ENCODE data around the gene HDDC2.

Gene HDDC2

DNA sequence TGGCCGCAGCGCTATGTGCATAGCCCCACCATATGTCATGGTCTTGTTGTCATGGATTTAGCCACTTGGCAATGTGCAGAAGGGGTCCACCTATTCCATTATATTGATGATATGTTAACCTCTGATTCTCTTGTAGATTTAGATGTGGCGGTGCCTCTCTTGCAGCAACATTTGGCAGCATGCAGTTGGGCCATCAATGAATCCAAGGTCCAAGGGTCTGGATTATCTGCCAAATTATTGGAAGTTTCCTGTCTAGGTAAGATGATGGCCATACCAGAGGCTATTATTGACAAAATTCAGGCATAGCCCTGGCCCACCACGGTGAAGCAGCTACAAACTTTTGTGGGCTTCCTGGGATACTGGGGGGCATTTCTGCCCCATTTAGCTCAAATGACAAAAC is 31.4 kb downstream of the HDDC2 start:
- DNase-seq (ENCODE audit: low read depth, low spot score) = no peak

DNA sequence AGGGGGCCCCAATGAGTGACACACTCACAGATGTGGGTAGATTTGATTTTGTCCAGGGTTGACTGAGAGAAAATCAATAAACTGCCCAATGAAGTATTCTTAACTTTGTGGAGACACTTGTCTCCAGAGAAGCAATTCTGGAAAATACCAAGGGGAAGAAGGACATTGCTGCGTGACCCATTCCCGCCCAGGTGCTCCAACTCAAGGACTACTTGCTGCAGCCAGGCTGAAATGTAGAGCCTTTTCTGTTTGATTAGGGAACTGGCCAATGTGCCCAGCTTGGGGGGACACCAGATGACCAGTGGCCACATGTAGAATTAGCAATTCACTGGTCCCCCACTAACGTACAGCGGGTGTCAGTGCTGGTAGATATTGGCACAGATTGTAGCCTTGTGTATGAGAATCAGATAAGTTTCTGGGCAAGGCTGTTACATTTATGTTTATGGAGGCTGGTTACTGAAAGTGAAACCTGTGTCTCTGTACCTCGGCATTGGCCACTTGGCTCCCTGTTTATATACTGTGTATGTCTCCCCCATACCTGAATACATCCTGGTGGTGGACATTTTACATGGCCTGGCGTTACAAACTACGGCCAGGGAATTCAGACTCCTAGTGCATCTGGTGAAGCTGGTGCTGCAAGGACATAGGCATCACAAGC is 32.3 kb downstream of the HDDC2 start:
- no peak for DNase-seq (ENCODE audit: low read depth, low spot score)

DNA sequence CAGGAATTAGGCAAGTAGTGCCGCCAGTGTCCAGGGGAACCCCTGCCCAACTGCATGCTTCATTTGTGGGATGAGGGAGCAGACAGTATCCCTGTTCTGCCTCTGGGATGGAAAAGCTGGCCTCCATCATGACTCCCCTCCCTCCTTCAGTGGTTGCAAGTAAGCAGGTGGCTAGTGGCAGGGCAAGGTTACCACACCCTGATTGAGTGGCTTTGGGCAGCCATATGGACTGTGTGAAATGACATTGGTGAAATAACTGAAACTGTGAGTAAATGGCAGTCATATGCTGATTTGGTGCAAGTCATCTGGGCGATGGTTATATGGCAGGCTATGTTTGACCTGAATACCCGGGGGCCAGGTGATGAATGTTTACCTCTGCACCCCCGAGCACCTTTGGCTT is 33.0 kb downstream of the HDDC2 start:
- no peak for DNase-seq (ENCODE audit: low read depth, low spot score)

DNA sequence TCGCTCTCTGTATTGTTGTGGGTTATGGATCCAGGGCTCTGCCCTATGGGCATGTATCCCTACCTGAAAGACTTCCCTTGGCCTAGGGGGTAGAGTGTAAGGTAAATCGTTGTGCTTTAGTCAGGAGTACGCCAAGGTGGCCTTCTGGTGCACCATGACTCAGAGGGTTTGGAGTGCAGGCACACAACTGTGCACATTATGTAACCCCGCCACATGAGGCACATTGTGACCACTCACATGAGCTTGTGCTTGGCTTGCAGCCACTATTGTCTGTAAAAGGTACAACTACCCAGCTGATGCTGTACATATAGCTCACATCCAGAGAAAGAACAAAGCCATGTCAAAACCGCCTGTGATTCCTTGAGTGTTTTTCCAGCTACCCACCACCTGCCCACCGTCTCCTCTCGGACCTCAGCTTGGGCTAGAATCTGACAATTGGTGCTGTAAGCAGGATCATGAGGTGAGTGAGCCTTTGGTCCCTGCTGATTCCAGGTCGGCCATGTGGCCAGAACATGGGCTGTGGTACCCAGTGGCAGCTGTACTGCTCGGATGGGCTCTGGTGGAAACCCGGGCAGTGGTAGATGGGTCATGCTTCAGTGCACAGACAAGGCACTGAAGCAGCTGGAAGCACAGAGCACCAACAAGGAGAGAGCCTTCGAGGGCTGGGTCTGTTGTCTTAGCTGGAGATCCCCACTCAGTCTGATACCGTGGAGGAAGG is 33.8 kb downstream of the HDDC2 start:
- no peak for DNase-seq (ENCODE audit: low read depth, low spot score)

DNA sequence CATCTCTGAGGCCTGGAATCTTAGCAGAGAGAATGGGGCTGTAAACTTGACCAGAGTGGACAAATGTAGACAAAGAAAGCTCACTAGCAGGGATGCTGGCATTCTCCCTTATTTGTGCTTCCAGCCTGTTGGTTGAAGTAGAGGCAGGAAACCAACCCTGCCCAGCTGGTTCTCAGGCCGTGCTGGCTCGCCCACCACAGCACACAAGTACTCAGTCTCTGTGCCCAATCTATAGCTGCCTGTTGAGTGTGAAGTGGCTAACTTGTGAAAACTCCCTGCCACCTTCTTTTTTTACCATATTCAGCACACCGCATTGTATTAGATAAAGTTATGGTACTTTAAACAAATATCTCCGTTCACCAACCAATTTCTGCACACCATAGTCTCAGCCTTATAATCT is 37.3 kb downstream of the HDDC2 start:
- DNase-seq (ENCODE audit: low read depth, low spot score) = no peak

DNA sequence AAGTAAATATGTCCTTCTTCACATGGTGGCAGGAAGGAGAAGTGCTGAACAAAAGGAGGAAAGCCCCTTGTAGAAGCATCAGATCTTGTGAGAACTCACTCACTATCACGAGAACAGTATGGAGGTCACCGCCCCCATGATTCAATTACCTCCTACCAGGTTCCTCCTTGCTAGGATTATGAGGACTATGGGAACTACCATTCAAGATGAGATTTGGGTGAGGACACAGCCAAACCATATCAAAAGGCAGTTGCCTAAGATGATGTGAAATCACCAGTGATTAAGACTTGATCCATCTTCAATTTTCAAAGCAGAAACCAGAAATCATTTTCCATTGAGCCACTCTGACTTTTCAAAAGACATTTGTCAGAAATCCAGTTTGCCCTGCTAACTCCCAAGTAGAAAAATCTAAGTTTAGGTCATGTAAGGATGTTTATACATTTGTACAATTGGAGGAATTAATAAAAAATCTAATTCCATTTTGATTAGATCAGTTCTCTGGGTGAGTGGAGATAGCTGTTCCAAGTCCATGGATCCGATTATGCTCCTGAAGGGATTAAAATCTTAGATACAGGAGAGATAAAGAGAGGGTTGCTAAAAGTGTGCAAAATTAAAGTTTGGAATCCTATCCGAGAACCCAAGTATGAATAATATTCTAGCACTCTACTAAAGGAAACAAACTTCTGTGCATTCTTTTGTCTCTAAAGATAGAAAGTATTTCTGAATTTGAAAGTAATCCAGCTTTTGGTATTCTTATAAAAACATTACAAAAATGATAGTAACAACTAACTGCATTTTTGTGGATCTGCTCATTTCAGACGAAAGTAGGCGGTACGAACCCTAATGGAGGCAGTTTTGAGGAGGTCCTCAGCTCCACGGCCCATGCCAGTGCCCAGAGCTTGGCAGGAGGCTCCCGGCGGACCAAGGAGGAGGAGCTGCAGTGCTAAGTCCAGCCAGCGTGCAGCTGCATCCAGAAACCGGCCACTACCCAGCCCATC is 39.5 kb downstream of the HDDC2 start:
- no peak for DNase-seq (ENCODE audit: low read depth, low spot score)

DNA sequence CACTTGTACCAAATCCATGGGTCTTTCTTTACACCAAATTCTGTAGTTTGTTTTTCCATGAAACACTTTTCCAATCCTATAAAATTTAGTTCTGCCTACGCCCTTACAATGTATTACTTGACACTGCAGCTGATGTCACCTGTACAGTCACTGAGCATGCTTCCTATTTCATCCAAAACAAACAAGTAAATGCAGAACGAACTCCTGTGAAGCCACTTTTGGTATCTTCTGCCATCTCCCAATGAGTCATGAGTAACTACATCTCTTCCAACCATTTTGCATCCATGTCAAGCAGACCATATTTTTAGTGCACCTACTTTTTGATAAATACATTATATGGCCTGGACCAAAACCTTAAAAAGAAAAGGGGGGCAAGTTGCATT is 42.4 kb downstream of the HDDC2 start:
- no peak for DNase-seq (ENCODE audit: low read depth, low spot score)

DNA sequence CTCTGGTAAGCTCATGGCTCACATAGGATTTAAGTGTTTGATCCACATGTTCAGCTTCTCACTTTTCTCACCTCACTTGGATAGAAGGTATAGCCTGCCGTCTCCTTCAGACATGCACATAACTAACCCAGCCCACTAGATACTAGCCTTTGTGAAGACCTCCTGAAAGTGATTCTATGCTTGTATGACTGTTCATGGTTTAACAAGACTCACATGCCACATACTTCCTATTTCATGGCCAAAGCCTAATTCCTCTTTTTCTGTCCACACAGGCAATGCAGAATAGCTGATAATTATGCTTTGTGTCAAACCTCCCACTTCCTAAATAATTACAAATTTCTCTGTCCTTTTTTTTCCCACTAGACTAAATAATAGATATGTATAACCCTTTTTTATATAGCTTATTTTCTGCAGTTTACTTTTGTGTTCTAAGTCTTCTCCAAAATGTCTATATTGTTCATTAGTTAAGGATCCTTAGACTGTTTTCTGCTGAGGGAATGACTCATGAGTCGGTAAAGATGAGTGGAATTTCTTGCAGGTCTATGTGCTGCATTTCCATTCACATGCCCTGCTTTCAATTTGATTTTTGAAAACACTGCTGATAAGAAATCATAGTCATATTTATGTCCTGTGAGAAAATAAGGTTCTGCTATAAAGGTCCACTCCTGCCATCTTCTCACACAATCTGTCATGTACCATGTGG is 43.0 kb downstream of the HDDC2 start:
- DNase-seq (ENCODE audit: low read depth, low spot score) = no peak

DNA sequence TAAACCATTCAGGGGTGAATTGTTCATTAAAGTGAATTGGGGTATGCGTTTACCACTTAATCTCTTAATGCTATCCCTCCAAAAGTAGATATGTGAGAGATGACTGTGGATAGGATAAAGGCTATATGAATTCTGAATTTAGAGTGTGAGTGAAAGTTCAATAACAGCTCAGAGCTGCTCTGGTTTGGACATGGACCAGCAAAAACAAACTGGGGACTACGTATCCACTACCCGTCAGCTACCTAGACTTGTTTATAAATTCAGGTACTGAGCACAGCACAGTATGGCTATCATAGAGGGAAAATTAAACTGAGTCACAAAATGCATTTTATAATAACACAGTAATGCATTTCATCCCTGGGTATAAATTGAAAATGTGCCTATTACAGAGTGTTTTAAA is 44.4 kb downstream of the HDDC2 start:
- no peak for DNase-seq (ENCODE audit: low read depth, low spot score)

DNA sequence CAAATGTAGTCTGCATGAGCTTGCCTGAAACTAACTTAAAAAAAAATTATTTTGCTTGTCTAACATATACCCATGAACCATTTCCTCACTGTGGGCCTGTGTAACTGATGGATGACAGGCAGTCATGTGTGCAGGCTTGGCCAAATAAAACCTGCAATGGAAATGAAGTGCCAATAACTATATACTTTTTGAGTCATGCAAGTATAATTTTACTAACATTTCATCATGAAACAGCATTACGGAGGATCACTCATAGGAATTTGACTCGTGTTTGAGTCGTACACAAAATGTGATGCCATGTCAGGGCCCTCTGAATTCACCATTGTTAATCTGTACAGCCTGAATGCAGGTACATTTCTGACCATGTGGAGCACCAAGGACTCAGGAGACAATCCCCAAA is 46.6 kb downstream of the HDDC2 start:
- no peak for DNase-seq (ENCODE audit: low read depth, low spot score)

DNA sequence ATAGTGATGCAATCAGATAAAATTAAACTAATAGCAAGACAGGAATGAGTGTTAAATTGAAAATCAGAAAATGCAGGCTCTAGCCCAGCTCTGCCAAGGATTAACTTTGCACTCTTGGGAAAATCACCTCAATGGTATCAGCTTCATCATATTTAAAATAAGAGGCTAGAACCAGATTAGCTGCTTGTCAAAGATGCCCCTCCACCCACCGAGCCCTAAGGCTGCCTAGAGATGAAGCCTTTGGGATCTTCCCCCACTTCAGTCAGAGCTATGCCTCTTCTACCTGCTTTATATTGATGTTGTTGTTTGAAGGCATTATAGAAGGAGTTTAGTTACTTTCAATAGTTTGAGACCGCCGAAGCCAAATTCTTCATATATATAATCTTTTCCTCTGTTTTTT is 47.4 kb downstream of the HDDC2 start:
- no peak for DNase-seq (ENCODE audit: low read depth, low spot score)

DNA sequence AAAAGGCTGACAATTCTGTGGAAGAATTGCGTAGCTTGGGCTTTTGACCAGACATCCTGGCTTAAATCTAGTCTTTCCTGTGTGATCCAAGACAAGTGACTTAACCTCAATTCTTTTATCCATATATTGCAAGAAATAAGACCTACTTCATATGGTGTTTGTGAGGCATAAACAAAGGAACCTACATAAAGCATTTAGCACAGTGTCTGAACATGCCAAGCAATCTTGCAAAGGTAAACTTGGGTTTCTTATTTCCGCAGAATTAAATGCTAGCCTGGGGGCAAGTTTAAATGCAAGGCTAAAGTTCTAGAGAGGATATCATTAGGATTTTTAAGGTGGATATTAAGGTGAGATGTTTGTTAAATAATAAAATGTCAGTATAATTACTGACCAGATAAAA is 47.9 kb downstream of the HDDC2 start:
- no peak for DNase-seq (ENCODE audit: low read depth, low spot score)

DNA sequence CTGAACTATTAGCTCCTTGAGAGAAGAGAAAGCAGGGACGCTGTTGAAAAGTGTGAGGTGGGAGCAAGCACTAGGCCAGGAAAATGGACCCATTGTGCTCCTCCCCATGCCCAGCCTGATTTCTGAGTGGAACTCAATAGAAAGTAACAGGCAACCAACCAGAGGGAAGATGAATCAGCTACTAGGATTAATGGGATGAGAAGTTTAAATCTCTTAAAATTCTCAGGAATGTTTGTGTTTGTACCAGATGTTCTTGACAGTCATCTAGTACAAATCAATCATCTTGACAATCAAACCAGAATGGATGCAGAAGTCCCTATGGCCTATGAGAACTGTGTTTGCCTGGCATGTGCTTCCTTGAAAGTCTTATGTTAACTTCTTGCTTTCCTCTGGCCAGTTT is 48.9 kb downstream of the HDDC2 start:
- no peak for DNase-seq (ENCODE audit: low read depth, low spot score)

DNA sequence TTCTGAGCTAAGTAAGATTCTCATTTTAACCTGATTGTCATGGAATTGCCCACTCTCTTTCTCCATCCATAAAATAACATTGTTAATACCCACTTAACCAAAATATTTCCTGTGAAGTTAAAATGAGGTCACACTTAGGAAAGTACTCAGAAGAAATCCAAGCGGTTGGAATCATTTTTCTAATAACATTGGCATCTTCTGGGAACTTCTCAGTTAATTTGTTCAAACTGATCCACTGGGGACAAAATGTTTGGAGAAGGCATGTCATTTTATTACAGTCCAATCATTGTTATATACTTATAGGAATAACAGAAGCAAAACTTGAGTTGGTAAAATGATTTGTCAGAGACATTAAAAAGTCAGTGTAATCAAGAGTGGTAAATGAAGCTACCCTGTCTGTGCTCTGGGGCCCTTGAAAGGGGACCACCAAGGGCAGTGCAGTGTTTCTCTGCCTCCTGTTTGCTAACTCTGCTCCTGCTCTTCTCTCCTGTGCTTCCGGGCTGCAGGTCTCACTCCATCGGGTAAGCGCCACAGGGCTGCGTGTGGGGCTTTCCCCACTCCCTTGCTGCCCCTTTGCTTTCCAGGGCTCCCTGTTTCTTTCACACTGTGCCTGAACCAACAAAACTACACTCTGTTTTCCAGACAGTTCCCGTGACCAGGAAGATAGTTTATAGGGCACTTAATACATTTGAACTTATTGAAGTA is 50.1 kb downstream of the HDDC2 start:
- no peak for DNase-seq (ENCODE audit: low read depth, low spot score)

DNA sequence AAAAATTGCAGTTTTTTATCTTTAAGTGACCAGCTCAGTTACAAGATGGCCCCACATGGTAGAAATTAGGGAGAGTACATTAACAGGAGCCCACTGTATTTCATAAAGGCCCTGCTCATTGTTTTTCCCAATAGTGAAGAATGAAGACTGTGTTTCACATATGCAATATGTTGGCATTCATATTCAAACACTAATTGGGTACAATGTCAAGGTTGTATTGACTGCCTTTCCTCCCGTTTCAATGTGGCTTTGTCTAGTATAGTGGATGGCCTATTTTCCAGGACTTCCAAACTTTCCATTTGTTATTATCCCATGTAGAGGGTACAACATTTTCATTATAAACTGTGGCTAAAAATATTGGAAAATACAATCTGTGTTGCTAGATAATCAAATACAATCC is 51.3 kb downstream of the HDDC2 start:
- no peak for DNase-seq (ENCODE audit: low read depth, low spot score)

DNA sequence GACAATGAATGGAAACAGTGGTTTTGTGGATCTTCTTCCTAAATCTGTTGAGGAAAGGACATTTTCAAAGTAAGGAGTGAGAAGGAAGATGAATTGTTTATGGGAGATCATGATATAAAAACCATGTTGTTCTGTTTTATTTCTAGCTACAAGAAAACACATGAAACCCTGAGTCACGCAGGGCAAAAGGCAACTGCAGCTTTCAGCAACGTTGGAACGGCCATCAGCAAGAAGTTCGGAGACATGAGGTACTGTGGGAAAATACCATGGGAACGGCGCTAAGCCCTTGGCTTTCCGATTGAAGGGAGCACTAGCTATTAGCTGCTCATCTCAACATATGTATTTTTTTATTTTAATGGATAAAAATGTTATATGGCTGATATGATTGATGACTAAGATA is 53.6 kb downstream of the HDDC2 start:
- DNase-seq (ENCODE audit: low read depth, low spot score) = no peak

DNA sequence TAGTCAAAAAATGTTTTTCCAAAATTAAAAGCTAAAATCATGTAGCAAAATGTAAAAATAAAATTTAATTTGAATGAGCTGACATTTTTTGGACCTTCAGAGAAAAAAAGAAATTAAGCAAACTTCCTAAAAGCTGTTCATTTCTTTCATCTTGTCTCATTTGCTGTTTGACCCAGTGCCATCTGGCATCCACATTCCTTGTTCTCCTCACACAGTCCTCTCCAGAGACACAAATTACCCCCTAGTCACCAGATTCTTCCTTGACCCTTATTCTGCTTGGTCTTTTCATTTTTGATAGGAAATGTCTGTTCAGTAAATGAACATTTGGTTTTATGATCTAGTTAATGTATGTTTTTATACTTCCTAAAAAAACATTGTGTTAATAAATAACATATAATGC is 55.2 kb downstream of the HDDC2 start:
- no peak for DNase-seq (ENCODE audit: low read depth, low spot score)

DNA sequence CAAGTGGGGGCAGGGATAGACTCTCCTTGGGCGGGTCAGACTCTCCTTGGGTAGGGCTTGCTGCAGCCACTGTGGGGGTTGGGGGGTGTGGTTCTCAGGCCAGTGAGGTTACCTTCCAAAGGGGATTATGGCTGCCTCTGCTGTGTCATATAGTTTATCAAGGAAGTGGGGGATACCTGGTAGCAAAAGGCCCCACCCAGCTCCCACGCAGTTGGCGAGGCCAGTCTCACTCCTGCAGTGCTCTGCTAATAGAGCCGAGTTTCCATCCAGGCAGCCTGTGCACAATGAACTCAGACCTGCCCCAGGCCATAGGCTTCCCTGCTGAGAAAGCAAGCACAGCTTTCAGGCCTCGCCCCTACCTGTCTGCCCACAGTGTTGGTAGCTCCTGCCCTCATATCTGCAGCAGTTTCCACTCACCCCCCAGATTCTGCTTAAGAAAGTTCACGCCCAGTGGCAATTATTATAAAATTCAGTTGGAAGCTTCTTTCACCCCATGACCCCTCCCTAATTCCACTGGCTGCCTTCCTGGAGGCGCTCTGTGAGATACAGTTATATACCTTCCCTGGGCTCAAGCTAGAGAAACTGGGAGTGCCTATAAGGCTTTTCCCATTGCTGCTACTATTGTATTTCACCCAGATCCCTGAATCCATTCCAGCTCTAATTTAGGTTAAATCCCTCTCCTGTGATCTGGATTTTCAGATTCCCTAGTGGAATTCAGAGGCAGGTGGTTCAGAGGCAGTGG is 56.1 kb downstream of the HDDC2 start:
- DNase-seq (ENCODE audit: low read depth, low spot score) = no peak

DNA sequence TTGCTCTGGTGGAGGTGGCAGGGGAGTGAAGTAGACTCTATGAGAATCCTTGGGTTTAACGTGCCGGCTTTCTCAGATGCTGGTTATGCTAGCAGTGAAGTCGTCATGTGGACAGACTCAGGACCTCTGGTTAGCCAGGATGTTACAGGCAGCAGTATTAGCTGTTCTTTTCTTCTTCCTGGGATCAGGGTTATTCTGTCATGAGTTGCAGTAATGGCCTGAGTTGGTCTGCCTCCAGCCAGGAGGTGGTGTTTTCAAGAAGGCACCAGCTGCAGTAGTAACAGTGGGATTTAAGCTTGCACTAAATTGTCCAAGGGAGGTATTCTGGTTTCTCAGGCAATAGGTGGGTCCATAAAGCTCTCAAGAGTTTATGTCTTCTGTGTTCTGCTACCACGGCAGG is 56.7 kb downstream of the HDDC2 start:
- no peak for DNase-seq (ENCODE audit: low read depth, low spot score)

DNA sequence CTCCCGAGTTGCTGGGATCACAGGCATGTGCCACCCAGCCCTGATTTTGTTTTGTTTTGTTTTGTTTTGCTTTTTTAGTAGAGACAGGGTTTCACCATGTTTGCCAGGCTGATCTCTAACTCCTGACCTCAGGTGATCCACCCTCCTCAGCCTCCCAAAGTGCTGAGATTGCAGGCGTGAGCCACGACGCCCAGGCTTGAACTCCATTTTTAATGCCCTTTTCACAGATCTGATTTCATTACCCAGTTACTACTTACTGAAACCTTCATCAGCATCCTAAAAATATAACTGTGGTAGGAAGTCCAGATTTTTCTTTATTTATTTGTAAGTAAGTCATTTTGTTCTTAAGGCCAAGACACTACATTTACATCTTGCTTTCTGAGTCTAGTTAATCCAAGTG is 64.0 kb downstream of the HDDC2 start:
- no peak for DNase-seq (ENCODE audit: low read depth, low spot score)
